NT2/D1 (cell line): ENCODE measurements around the gene SLC25A53.

Experiments used
- DNase-seq: peaks from one replicate; pipeline ENCODE4 v3.0.0-alpha.2; 2011; ENCODE audit warnings: low read depth, low spot score
- H3K27me3 ChIP-seq: 2 replicates; pipeline ENCODE4 v1.6.0; 2011; ENCODE audit warnings: mild to moderate bottlenecking; ENCODE audit not compliant: insufficient read length, insufficient read depth
- H3K36me3 ChIP-seq: 2 replicates; pipeline ENCODE4 v1.6.1; 2011; ENCODE audit warnings: mild to moderate bottlenecking, low read length, mixed read lengths; ENCODE audit not compliant: insufficient read depth, insufficient read length
- H3K4me1 ChIP-seq: 2 replicates; pipeline ENCODE4 v1.5.1; 2011; ENCODE audit not compliant: insufficient read depth, insufficient read length
- H3K4me3 ChIP-seq: 2 replicates; pipeline ENCODE4 v1.5.1; 2011; ENCODE audit warnings: low read depth; ENCODE audit not compliant: insufficient read length
- H3K9ac ChIP-seq: 2 replicates; pipeline ENCODE4 v1.6.0; 2011; ENCODE audit warnings: low read depth; ENCODE audit not compliant: insufficient read length
- H3K9me3 ChIP-seq: 2 replicates; pipeline ENCODE4 v1.5.1; 2011; ENCODE audit warnings: mild to moderate bottlenecking, low read length; ENCODE audit not compliant: insufficient read depth
- SUZ12 ChIP-seq: IDR thresholded peaks from 2 replicates; pipeline ENCODE4 v1.6.1; 2011; ENCODE audit not compliant: insufficient read length, insufficient read depth; ENCODE audit errors: extremely low read depth
- YY1 ChIP-seq: IDR thresholded peaks from 2 replicates; pipeline ENCODE4 v1.6.1; 2011; ENCODE audit not compliant: insufficient read length, insufficient read depth
- ZNF274 ChIP-seq: IDR thresholded peaks from 2 replicates; pipeline ENCODE4 v1.6.1; 2011; ENCODE audit warnings: mild to moderate bottlenecking, low read depth, low read length

SLC25A53 gene

GRCh38 chrX:104183685-104184084, 26.9 kb upstream of the SLC25A53 start:
- Histone ChIP-seq H3K27me3 (no peaks in the 10 kb centered on the region), H3K4me1 (no peaks in the 10 kb centered on the region), H3K36me3 (peaks cover 28% of the 10 kb centered on the region), H3K9me3 (no peaks in the 10 kb centered on the region), H3K9ac (no peak overlapping the region), H3K4me3 (no peak overlapping the region)
- no peak for DNase-seq
- TF ChIP-seq SUZ12 (no peak), YY1 (no peak), ZNF274 (no peak)

- Histone ChIP-seq H3K36me3 (peaks cover 21% of the 10 kb centered on the region), H3K4me1 (no peaks in the 10 kb centered on the region)
Measured at GRCh38 chrX:104173841-104174240, 17.0 kb upstream of the SLC25A53 start.

GRCh38 chrX:104172788-104173187, 16.0 kb upstream of the SLC25A53 start:
- Histone ChIP-seq H3K9ac (no peak overlapping the region), H3K4me3 (no peak overlapping the region), H3K27me3 (no peaks in the 10 kb centered on the region), H3K4me1 (no peaks in the 10 kb centered on the region), H3K36me3 (peaks cover 22% of the 10 kb centered on the region), H3K9me3 (no peaks in the 10 kb centered on the region)
- DNase-seq: no peak
- TF ChIP-seq ZNF274: no peak
- TF ChIP-seq YY1: no peak
- TF ChIP-seq SUZ12: no peak

More at GRCh38 chrX:104173841-104174240, 17.0 kb upstream of the SLC25A53 start:
- no peak for TF ChIP-seq ZNF274
- TF ChIP-seq SUZ12: no peak
- no peaks in the 10 kb centered on the region for H3K9me3 ChIP-seq
- H3K9ac ChIP-seq: no peak overlapping the region
- H3K27me3 ChIP-seq: no peaks in the 10 kb centered on the region
- no peak for DNase-seq
- no peak overlapping the region for H3K4me3 ChIP-seq

- no peaks in the 10 kb centered on the region for H3K27me3 ChIP-seq
- no peak overlapping the region for H3K9ac ChIP-seq
- peaks cover 22% of the 10 kb centered on the region for H3K36me3 ChIP-seq
- H3K9me3 ChIP-seq: no peaks in the 10 kb centered on the region
- no peaks in the 10 kb centered on the region for H3K4me1 ChIP-seq
- no peak for DNase-seq
- TF ChIP-seq ZNF274 (no peak), SUZ12 (no peak), YY1 (no peak)
- H3K4me3 ChIP-seq: no peak overlapping the region
Measured at GRCh38 chrX:104172121-104172520, 15.3 kb upstream of the SLC25A53 start.

GRCh38 chrX:104168127-104168526, 11.3 kb upstream of the SLC25A53 start:
- TF ChIP-seq ZNF274 (no peak), SUZ12 (no peak), YY1 (no peak)
- DNase-seq: no peak
- no peaks in the 10 kb centered on the region for H3K4me1 ChIP-seq

GRCh38 chrX:104166735-104167436, 10.1 kb upstream of the SLC25A53 start:
- H3K4me1 ChIP-seq: no peaks in the 10 kb centered on the region
- peak overlapping the region; percentile 92 for H3K4me3 ChIP-seq
- peaks cover 9% of the 10 kb centered on the region for H3K36me3 ChIP-seq
- DNase-seq: peak; percentile 3
- H3K9me3 ChIP-seq: no peaks in the 10 kb centered on the region
- H3K9ac ChIP-seq: peak overlapping the region; percentile 95
- TF ChIP-seq ZNF274 (no peak), YY1 (no peak), SUZ12 (no peak)
- H3K27me3 ChIP-seq: peaks cover 6% of the 10 kb centered on the region

More at GRCh38 chrX:104168127-104168526, 11.3 kb upstream of the SLC25A53 start:
- Histone ChIP-seq H3K9ac (no peak overlapping the region), H3K4me3 (peak overlapping the region; percentile 92), H3K27me3 (peaks cover 6% of the 10 kb centered on the region), H3K9me3 (no peaks in the 10 kb centered on the region), H3K36me3 (peaks cover 18% of the 10 kb centered on the region)

GRCh38 chrX:104165894-104166734, 9.3 kb upstream of the SLC25A53 start, which contains the start of gene FAM199X:
Gene FAM199X, plus strand, starts transcription at chrX:104166453. Its CDS starts 333 bp downstream, at chrX:104166786.
- Histone ChIP-seq H3K9me3 (no peaks in the 10 kb centered on the region), H3K9ac (peak within 1 kb of the TSS; percentile 95), H3K36me3 (peaks cover 8% of the 10 kb centered on the region), H3K4me1 (no peaks in the 10 kb centered on the region), H3K4me3 (peak within 1 kb of the TSS; percentile 92), H3K27me3 (peaks cover 6% of the 10 kb centered on the region)
- no peak for TF ChIP-seq YY1
- TF ChIP-seq SUZ12: no peak
- TF ChIP-seq ZNF274: no peak
- DNase-seq: peak; percentile 88
